NCI-H2029 treated with DMSO at 0.1 percent for 48 hours (cell line): ENCODE measurements around the gene SYNM.

Experiments
- DNase-seq: peaks from one replicate; lab custom pipeline; 2025; lab: John Stamatoyannopoulos, UW

The SYNM gene

DNA sequence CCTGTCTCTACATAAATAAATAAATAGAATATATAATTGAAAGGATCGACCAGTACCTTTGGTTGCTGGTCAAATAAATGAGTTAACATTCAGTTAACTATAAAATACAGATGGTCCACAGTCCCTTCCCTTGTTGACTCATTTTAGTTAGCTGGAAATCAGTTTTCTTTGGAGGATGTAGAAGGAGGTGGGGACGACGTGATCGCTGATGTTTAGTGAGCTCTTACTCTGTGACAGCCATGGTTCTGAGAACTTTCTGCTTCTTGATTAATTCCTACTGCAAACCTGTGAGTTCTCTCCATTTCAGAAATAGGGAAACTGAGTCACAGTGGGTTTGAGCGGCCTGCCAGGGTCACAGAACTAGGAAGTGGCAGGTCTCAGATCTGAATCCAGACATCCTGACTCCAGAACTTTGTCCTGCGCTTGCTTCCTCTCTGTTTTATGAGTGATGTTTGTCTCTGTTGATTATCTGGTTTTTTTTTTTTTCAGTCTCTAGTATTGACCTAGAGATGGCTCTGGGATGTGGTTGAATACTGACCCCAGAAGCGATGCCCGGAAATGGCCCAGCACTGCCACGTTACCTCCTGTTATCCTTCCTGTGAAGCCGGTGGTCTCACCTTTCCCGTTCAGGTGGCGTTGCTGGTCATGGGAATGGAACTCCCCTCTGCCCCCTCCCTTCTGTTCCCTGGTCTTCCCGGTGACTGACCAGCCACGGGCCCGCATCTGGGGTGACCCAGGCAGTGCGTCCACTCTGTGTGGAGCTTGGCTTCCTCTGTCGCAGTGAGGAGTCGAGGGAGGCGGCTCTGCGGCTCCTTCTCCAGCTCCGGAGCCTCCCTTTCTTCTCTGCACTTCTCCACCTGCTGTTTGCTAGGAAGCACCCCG is 18.2 kb downstream of the SYNM start:
- DNase-seq = no peak

DNA sequence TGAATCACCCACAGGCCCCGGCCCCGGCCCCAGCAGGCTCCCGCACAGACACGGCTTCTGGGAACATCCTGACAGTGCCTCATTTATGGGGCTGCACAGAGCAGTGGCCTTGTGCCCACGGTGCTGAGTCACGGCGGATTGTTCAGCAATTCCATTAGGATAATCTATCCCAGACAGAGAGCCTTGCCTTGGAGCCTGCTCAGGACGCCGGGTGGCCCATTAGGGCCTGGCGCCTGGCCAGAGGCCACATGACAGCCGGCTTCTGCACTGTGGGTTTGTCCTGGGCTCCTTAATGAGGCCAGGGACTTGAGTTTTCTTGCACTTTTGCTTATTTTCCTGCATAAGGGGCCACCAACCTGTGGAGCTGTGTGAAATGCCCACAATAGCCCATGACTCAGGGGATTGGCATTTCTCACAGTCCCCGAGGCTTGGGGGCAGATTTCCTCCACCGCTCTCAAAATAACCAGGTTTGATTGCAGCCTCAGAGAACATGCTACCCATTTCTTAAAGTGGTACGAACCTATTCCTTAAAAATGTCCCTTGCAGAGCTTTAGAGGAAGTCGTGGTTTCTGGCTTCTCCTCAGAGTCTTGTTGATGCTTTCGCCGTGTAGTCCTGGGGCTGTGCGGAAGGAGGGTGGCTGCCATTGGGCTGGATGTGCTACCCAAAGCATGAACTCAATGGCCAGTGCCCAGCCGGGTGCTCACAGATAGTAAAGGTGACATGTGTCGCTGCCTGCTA is 19.0 kb downstream of the SYNM start:
- no peak for DNase-seq

DNA sequence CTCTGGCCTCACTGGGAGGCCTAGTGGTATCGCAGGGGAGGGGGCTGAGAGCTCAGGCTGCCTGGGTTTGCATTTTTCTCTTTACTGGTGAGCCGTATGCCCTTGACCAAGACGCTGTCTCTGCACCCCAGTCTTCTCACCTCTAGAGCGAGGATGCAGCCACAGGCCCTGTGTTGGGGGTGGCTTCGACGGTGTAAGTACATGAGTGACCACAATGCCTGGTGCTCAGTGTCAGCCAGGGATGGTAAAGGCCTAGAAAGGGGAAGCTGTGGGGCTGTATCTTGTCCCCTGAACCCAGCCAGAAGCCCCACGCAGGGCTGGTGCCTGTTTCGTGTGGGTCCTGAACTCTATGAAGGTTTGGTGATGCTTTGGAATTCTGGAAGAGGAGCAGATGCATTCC is 19.8 kb downstream of the SYNM start:
- DNase-seq = no peak

DNA sequence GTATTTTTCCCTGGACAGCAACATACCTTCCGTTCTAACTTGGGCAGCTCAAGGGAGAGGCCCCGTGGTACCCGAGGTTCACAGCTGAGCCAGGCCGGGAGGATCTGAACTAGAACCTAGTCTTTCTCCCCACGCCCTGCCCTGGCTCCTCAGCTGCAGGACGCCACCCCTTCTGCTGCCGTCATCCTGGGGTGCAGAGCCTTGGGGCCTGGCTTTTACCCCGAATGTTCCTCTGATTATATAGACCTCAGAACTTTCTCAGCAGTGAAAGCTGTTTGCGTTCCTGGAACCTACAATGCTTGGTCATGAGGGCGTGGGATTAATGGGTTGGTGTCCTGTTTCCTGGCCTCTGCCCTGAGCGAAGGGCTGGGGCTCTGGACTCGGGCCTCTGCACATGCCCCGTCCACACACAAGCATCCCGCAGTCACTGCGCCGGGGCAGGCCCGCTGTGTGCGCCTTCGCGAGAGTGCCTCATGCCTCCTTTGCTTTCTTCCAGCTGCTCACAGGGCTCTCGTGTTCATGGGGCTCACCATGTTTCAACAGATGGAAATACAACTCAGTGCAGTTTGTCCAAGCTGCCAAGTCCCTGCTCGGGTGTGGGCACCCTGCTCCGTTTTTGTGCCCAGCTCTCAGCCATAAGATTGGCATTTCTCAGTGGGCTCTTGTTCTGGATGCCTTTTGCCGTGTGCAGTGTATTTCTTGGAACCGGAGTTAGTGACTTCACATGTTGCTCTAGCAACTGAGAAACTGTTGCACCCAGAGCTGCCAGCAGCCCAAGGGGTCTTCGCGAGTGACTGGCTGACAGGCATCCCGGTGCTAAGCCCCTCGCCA is 20.4 kb downstream of the SYNM start:
- no peak for DNase-seq

DNA sequence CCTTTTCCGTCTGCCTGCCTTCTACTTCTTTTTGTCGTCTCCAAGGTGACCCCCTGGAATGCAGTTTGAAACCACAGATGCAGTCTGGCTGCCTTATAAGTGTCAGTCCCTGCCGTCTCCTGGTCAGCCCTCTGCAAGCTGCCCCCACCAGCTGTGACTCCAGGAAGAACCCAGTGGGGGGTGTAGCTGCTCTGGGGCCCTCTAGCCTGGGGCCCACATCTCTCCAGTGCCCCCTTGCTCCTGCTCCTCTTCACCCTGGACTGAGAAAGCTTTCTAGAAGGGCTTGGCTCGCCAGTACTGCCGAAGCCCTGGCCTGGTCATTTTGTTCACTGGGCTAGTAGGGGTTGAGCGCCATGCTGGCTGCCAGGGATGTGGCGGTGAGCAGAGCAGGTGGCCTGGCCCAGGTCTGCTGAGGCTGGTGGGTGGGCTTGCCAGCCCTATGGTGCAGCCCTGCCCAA is 21.3 kb downstream of the SYNM start:
- DNase-seq = no peak

DNA sequence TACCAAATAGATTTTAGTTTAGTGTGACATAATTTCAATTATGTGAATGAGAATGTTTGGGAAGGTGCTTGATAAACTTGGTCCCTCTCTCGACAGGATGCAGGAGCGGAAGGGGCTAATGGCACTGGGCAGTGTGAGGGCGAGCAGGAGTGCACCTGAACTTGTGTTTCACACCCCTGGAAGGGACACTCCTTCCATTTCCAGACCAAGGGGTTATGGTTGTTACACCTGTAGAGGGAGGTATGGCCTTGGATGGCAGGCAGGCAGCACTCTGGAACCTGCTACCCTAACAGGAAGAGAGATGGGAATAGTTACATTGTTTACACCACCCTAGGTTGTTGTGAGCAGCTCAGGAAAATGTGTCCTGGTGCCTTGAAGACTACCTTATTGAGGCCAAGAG is 22.1 kb downstream of the SYNM start:
- DNase-seq = no peak

DNA sequence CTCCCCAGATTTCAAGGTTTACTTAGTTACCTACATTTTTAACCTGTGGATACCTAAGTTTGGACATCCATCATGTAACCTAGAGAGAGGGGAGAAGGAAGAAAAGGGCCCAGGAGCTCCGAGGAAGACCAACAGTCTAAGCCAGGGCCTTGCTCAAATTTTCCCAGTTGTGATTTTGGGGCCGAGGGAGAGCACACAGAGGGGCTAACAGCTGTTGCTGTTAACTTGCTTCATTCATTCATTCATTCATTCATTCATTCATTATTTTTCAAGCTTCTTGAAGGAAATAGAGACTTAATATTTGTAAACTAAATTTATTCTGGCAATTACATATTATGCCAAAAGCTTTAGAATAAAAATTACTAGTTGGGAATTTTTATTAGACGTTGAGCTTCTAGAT is 22.9 kb downstream of the SYNM start:
- DNase-seq = no peak

DNA sequence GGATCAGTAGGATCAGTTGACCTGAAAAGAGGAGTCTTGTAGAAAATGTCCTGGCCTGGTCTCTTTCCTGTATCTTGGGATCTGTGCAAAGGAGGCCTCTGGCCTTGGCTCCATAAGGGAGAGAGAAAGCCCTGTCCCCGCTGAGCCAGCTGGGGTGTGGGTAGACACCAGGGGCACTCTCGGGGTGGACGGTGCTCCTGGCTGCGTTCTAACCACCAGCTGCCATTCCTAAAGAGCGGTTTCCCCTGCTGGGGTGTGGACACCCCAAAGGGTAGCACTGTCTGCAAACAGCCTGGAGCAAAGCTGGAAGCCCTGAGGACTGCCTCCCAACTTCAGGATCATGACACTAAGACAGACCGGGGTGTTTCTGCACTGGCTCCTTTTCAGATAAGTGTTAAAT is 23.5 kb downstream of the SYNM start:
- DNase-seq = no peak

DNA sequence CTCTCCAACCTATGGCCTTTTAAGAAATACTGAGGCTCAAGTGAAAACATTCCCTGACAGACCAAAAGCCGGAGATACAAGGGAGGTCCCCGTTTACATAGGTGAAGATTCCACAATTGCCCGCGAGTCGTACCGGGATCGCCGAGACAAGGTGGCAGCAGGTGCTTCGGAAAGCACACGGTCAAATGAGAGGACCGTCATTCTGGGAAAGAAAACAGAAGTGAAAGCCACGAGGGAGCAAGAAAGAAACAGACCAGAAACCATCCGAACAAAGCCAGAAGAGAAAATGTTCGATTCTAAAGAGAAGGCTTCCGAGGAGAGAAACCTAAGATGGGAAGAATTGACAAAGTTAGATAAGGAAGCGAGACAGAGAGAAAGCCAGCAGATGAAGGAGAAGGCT is 24.8 kb downstream of the SYNM start:
- no peak for DNase-seq

DNA sequence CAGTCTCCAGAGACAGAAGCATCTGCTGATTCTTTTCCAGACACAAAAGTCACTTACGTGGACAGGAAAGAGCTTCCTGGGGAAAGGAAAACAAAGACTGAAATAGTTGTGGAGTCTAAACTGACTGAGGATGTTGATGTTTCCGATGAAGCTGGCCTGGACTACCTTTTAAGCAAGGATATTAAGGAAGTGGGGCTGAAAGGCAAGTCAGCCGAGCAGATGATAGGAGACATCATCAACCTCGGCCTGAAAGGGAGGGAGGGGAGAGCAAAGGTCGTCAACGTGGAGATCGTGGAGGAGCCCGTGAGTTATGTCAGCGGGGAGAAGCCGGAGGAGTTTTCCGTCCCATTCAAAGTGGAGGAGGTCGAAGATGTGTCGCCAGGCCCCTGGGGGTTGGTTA is 25.4 kb downstream of the SYNM start:
- DNase-seq = no peak

DNA sequence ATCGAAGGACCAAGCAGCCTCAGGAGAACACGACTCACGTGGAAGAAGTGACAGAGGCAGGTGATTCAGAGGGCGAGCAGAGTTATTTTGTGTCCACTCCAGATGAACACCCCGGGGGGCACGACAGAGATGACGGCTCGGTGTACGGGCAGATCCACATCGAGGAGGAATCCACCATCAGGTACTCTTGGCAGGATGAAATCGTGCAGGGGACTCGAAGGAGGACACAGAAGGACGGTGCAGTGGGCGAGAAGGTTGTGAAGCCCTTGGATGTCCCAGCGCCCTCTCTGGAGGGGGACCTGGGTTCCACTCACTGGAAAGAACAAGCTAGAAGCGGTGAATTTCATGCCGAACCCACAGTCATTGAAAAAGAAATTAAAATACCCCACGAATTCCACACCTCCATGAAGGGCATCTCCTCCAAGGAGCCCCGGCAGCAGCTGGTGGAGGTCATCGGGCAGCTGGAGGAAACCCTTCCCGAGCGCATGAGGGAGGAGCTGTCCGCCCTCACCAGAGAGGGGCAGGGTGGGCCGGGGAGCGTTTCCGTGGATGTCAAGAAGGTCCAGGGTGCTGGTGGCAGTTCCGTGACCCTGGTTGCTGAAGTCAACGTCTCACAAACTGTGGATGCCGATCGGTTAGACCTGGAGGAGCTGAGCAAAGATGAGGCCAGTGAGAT is 26.0 kb downstream of the SYNM start:
- no peak for DNase-seq

DNA sequence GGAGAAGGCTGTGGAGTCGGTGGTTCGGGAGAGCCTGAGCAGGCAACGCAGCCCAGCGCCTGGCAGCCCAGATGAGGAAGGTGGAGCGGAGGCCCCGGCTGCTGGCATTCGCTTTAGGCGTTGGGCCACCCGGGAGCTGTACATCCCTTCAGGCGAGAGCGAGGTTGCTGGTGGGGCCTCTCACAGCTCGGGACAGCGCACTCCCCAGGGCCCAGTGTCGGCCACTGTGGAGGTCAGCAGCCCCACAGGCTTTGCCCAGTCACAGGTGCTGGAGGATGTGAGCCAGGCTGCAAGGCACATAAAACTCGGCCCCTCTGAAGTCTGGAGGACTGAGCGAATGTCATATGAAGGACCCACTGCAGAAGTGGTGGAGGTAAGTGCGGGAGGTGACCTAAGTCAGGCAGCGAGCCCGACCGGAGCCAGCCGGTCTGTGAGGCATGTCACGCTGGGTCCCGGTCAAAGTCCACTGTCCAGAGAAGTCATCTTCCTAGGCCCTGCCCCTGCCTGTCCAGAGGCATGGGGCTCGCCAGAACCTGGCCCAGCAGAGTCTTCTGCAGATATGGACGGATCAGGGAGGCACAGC is 26.7 kb downstream of the SYNM start:
- no peak for DNase-seq

DNA sequence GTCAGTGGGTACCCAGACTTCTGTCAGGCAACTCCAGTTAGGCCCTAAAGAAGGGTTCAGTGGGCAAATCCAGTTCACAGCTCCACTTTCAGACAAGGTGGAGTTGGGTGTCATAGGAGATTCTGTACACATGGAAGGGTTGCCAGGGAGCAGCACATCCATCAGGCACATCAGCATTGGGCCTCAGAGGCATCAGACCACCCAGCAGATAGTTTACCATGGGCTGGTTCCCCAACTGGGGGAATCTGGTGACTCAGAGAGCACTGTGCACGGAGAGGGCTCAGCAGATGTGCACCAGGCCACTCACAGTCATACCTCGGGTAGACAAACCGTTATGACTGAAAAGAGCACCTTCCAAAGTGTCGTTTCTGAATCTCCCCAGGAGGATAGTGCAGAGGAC is 27.2 kb downstream of the SYNM start:
- DNase-seq = no peak

DNA sequence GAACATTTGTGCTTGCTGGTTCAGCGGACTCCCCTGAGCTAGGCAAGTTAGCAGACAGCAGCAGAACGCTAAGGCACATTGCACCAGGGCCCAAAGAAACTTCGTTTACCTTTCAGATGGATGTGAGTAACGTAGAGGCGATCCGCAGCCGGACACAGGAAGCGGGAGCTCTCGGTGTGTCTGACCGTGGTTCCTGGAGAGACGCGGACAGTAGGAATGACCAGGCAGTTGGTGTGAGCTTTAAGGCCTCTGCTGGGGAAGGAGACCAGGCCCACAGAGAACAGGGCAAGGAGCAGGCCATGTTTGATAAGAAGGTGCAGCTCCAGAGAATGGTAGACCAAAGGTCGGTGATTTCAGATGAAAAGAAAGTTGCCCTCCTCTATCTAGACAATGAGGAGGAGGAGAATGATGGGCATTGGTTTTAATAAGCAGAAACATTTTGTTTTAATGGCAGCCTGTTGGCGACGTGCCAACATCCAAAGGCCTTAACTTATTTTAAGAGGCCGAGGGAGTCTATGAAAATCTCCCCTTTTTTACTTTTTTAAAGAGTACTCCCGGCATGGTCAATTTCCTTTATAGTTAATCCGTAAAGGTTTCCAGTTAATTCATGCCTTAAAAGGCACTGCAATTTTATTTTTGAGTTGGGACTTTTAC is 27.9 kb downstream of the SYNM start:
- DNase-seq = no peak

DNA sequence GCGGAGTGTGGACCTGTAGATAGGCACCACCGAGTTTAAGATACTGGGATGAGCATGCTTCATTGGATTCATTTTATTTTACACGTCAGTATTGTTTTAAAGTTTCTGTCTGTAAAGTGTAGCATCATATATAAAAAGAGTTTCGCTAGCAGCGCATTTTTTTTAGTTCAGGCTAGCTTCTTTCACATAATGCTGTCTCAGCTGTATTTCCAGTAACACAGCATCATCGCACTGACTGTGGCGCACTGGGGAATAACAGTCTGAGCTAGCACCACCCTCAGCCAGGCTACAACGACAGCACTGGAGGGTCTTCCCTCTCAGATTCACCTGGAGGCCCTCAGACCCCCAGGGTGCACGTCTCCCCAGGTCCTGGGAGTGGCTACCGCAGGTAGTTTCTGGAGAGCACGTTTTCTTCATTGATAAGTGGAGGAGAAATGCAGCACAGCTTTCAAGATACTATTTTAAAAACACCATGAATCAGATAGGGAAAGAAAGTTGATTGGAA is 29.5 kb downstream of the SYNM start:
- DNase-seq = no peak

DNA sequence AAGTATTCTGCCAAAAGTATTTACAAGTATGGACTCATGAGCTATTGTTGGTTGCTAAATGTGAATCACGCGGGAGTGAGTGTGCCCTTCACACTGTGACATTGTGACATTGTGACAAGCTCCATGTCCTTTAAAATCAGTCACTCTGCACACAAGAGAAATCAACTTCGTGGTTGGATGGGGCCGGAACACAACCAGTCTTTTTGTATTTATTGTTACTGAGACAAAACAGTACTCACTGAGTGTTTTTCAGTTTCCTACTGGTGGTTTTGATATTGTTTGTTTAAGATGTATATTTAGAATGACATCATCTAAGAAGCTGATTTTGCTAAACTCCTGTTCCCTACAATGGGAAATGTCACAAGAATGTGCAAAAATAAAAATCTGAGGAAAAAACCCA is 30.3 kb downstream of the SYNM start:
- no peak for DNase-seq

DNA sequence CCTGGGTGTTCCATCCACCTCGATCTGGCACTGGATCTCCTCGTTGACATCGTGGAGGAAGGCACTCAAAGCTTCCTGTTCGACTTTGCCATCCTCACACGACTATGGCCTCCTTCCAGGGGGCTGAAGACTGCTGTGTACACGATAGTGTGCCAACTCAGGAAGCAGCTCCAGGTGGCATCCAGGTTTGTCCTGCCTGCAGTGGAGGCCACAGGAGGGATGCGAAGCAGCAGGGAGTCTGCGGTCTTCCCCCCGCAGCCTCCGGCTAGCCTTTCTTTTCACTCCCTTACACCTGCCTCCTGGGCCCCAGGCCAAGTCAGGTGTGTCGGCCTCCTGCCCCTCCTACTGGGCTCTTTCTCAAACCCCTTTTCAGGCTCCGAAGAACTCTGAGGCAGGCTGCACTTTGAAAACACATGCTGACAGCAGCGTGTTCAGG is 32.2 kb downstream of the SYNM start:
- no peak for DNase-seq

DNA sequence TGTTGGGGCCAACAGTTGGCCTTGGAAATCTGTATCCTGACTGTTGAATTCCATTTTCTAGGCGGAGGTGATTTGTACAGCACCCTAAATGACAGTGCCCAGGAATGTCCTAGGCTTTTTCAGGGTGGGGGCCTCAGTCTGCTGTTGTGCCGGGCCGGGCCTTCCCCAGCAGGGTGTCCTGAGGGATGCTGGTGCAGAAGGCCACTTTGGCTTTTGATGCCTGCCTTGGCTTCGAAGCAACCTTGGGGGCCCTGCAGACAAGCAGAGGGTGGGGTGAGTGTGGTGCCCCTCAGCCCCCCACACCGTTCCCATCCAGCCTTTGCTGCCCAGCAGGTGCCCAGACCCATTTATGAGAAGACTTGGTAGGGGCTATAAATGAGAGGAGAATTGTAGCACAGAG is 33.0 kb downstream of the SYNM start:
- no peak for DNase-seq

DNA sequence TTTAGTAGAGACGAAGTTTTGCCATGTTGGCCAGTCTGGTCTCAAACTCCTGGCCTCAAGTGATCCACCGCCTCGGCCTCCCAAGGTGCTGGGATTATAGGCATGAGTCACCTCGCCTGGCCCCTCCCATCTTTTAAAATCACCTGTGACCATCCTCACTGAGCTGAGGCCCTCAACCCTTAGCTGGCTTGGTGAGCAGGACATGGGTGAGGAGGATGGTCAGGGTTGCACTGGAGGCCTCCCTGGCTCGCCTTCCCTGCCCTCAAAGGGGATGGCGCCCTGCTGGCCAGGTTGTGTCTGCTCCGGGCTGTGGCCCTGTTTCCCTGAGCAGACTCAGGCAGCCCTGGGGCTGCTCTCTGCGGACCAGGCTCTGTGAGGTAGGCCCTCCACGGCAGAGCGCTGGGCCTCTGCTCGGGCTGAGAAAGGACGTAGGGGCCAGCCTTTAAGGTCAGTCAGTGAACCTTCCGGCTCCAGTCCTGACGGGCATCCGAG is 33.7 kb downstream of the SYNM start:
- no peak for DNase-seq

DNA sequence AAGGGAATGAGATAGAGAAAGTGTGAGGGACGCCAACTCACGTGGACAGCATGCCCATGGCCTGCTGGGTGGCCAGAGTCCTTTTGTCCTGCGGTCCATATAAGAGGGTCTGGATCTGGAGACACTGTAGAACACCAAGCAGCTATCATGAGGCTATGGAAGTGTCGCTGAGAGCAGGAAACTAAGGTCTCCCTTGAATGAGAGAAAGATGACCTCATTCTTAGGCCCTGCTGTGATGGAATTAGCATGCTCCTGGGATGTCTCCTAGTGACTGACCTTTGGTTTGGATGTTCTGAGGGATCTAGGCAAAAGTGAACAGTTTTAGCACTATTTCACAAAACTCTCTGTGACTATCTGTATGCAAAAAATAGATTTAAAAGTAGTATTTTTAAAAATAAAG is 34.4 kb downstream of the SYNM start:
- no peak for DNase-seq

DNA sequence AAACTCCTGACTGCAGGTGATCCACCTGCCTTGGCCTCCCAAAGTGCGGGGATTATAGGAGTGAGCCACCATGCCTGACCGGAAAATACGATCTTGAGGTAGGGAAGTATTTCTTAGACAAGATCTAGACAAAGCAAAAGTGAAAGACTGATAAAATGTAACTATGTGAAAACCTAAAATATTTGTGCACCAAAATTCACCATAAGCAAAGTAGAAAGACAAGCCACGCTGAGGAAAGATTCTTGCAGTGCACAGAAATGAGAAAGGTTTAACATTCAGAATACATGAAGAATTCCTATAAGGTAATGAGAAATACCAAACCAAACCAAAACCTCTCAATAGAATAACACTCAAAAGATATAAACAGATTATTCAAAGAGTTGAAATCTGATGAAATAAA is 35.7 kb downstream of the SYNM start:
- DNase-seq = no peak
